Mucosa of gallbladder (tissue), 1 donor: Measurements from ENCODE around the gene NAIP. TPM values are rescaled to one million over a fixed set of nuclear protein-coding genes. Genes with fewer than 3 reads are reported as not detected.
"Not testable (repeated sequence)": the region's sequence is repeated elsewhere in the genome, so short reads cannot be mapped to it uniquely, and the experiment has no call there.

ENCODE experiments used
- DNase-seq: peaks from one replicate; pipeline ENCODE4 v3.0.0-alpha.2; 2020; ENCODE audit warnings: low spot score
- total RNA-seq: library from RNA; stranded (reverse); gene quantifications from one replicate; pipeline ENCODE4 v1.2.1, GENCODE V29; 2021
- donor health status: DM: no; HTN: no; CAD: no.

The NAIP gene
- total RNA-seq, 1 donor from 2014 or later = 21.3 TPM

DNA sequence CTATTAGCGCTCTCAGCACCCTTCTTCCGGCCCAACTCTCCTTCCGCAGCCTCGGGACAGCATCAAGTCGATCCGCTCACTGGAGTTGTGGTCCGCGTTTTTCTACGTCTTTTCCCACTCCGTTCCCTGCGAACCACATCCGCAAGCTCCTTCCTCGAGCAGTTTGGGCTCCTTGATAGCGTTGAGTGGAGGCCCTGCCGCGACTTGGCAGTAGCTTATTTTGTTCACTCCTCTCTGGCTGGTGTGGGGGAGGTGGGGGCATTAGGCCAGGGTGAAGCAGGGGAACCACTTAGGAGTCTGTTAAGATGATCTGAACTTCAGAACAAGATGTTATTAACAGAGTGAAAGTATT lies 100.0 kb downstream of the NAIP start:
- DNase-seq = not testable (repeated sequence)

Other genes with a start within 250 kb of the NAIP start
- gene SERF1A, start 124.7 kb downstream of the NAIP start, total RNA-seq = 14.5 TPM
- gene SMN1, start 100.3 kb downstream of the NAIP start, total RNA-seq = 19.7 TPM
- gene GTF2H2, start 42.3 kb upstream of the NAIP start, total RNA-seq = 20.2 TPM